PC-3 (cell line): ENCODE results near the gene UBAP2. TPM values are rescaled to one million over a fixed set of nuclear protein-coding genes. Genes with fewer than 3 reads are reported as not detected.

Experiments used
- ATAC-seq: fragments of 200-7000 bp; cut with Tn5 transposase; 2 replicates; pipeline ENCODE4 v1.9.1; 2020; ENCODE audit warnings: mild to moderate bottlenecking, moderate library complexity
- BruUV-seq: library from RNA; stranded (reverse); fragments of 400-500 nt; replicated peaks from 2 replicates; lab custom pipeline; 2021; lab: Mats Ljungman, UMichigan
- CTCF ChIA-PET: fragments of 300-600 bp; sonication (Branson Sonifier 250); formaldehyde crosslinking; loops from one replicate; lab custom pipeline; 2022; ENCODE audit warnings: antibody characterized with exemption; lab: Charles Lee
- POLR2A ChIA-PET: fragments of 300-600 bp; sonication (Branson Sonifier 250); formaldehyde crosslinking; loops from one replicate; lab custom pipeline; 2022; ENCODE audit warnings: antibody characterized with exemption; ENCODE audit not compliant: unreplicated experiment; lab: Charles Lee
- DNase-seq: peaks from one replicate; pipeline ENCODE4 v3.0.0-alpha.2; 2015
- H2AFZ ChIP-seq: fragments of 300-600 bp; sonication (generic); 2 replicates; pipeline ENCODE4 v1.6.0; 2016; ENCODE audit warnings: antibody characterized with exemption, low read length
- H3F3A ChIP-seq: fragments of 300-600 bp; sonication (generic); one replicate; pipeline ENCODE4 v1.6.0; 2017; ENCODE audit warnings: antibody characterized with exemption, low read length, control low read depth, mild to moderate bottlenecking; ENCODE audit not compliant: unreplicated experiment
- H3K27ac ChIP-seq: fragments of 300-600 bp; sonication (generic); 2 replicates; pipeline ENCODE4 v1.5.1; 2016; ENCODE audit warnings: mild to moderate bottlenecking, low read length
- H3K27me3 ChIP-seq: fragments of 300-600 bp; sonication (generic); 2 replicates; pipeline ENCODE4 v1.6.1; 2016; ENCODE audit warnings: low read length, mixed read lengths
- H3K36me3 ChIP-seq: fragments of 300-600 bp; sonication (generic); 2 replicates; pipeline ENCODE4 v1.6.1; 2016; ENCODE audit warnings: low read depth, mixed run types, low read length, mixed read lengths
- H3K4me1 ChIP-seq: fragments of 300-600 bp; sonication (generic); 2 replicates; pipeline ENCODE4 v1.5.1; 2016; ENCODE audit warnings: low read length; ENCODE audit not compliant: insufficient read depth
- H3K4me2 ChIP-seq: fragments of 300-600 bp; sonication (generic); 2 replicates; pipeline ENCODE4 v1.6.0; 2016; ENCODE audit warnings: low read length
- H3K4me3 ChIP-seq: fragments of 300-600 bp; sonication (generic); 2 replicates; pipeline ENCODE4 v1.5.1; 2016; ENCODE audit warnings: mild to moderate bottlenecking, low read length, mixed read lengths
- H3K79me2 ChIP-seq: fragments of 300-600 bp; sonication (generic); 2 replicates; pipeline ENCODE4 v1.6.1; 2017; ENCODE audit warnings: low read length, mixed read lengths
- H3K9ac ChIP-seq: fragments of 300-600 bp; sonication (generic); 2 replicates; pipeline ENCODE4 v1.6.0; 2016; ENCODE audit warnings: mild to moderate bottlenecking, low read length
- H3K9me2 ChIP-seq: fragments of 300-600 bp; sonication (generic); replicated peaks from 2 replicates; pipeline ENCODE4 v1.6.1; 2016; ENCODE audit warnings: mixed run types, low read length, mixed read lengths
- H3K9me3 ChIP-seq: fragments of 300-600 bp; sonication (generic); 2 replicates; pipeline ENCODE4 v1.6.1; 2016; ENCODE audit warnings: low read length, mixed read lengths
- H4K20me1 ChIP-seq: fragments of 300-600 bp; sonication (generic); 2 replicates; pipeline ENCODE4 v1.6.1; 2016; ENCODE audit warnings: low read length, mixed read lengths
- EZH2 ChIP-seq: fragments of 300-600 bp; sonication (generic); IDR thresholded peaks from one replicate; pipeline ENCODE4 v1.6.1; 2017; ENCODE audit warnings: antibody characterized with exemption, mild to moderate bottlenecking, low read length; ENCODE audit not compliant: unreplicated experiment
- EZH2phosphoT487 ChIP-seq: fragments of 300-600 bp; sonication (generic); IDR thresholded peaks from 2 replicates; pipeline ENCODE4 v1.6.1; 2018; ENCODE audit warnings: mild to moderate bottlenecking, antibody characterized with exemption, low read length, borderline replicate concordance
- intact Hi-C: fragments of 100-400 bp; cut with micrococcal nuclease; formaldehyde crosslinking; loops from 2 replicates; pipeline ENCODE4 v1.9.0; 2023
- total RNA-seq: library from RNA; depleted of rRNA; stranded (reverse); fragments of >200 nt; gene quantifications from 2 replicates; pipeline ENCODE4 v1.2.3, GENCODE V29; 2014
- TF ChIP-seq, protein P1 (sequence below): fragments of 300-600 bp; sonication (generic); conservative IDR thresholded peaks from 2 replicates; pipeline ENCODE4 v1.5.1; 2017; ENCODE audit warnings: antibody characterized with exemption, low read depth, mild to moderate bottlenecking, low read length

The UBAP2 gene
- total RNA-seq, 1 experiment from 2014 or later, result 12.6 TPM

- Histone ChIP-seq H3K36me3 (peaks cover 5% of the 10 kb centered on the region; the same call in 1 of the 2 replicates), H3K9ac (no peak overlapping the region), H3K79me2 (no peaks in the 10 kb centered on the region), H3K4me2 (no peak overlapping the region), H4K20me1 (no peaks in the 10 kb centered on the region), H2AFZ (no peak overlapping the region), H3F3A (no peaks in the 10 kb centered on the region), H3K9me3 (no peaks in the 10 kb centered on the region), H3K4me3 (no peak overlapping the region), H3K27me3 (no peaks in the 10 kb centered on the region), H3K9me2 (no peaks in the 10 kb centered on the region), H3K4me1 (no peaks in the 10 kb centered on the region), H3K27ac (no peak overlapping the region)
- intact Hi-C loops, result no loop called here
- TF ChIP-seq, protein P1, sequence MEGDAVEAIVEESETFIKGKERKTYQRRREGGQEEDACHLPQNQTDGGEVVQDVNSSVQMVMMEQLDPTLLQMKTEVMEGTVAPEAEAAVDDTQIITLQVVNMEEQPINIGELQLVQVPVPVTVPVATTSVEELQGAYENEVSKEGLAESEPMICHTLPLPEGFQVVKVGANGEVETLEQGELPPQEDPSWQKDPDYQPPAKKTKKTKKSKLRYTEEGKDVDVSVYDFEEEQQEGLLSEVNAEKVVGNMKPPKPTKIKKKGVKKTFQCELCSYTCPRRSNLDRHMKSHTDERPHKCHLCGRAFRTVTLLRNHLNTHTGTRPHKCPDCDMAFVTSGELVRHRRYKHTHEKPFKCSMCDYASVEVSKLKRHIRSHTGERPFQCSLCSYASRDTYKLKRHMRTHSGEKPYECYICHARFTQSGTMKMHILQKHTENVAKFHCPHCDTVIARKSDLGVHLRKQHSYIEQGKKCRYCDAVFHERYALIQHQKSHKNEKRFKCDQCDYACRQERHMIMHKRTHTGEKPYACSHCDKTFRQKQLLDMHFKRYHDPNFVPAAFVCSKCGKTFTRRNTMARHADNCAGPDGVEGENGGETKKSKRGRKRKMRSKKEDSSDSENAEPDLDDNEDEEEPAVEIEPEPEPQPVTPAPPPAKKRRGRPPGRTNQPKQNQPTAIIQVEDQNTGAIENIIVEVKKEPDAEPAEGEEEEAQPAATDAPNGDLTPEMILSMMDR, result peak; percentile 59
- no peak for TF ChIP-seq EZH2phosphoT487
- no peak for ATAC-seq
- peak; percentile 47 for DNase-seq
- ChIA-PET CTCF (no interaction called here), POLR2A (no interaction called here)
- BruUV-seq, result no TSS peak
These were observed 37.7 kb downstream of the UBAP2 start for GRCh38 chr9:34010979-34011378.

DNA sequence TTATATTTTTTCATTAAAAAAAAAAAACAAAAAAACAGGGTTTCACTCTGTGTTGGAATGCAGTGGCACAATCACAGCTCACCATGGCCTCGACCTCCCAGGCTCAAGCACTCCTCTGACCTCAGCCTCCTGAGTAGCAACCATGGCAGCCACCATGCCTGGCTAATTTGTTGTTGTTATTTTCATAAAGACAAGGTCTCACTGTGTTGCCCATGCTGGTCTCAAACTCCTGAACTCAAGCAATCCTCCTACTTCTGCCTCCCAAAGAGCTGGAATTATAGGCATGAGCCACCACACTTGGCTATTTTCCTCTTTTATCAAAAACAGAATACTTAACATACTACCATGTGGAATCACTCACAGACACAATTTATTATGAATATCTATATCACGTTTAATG, 46.7 kb downstream of the UBAP2 start:
- Histone ChIP-seq H3K4me1 (no peaks in the 10 kb centered on the region), H3K9me2 (no peaks in the 10 kb centered on the region), H3K79me2 (no peaks in the 10 kb centered on the region), H3K36me3 (peaks cover 3% of the 10 kb centered on the region), H3F3A (no peaks in the 10 kb centered on the region), H3K9ac (no peak overlapping the region), H3K9me3 (no peaks in the 10 kb centered on the region), H4K20me1 (no peaks in the 10 kb centered on the region), H3K27me3 (no peaks in the 10 kb centered on the region), H3K27ac (no peak overlapping the region), H2AFZ (no peak overlapping the region), H3K4me2 (no peak overlapping the region), H3K4me3 (no peak overlapping the region)
- ChIA-PET CTCF (no interaction called here), POLR2A (no interaction called here)
- no peak for TF ChIP-seq EZH2
- TF ChIP-seq, protein P1, result no peak
- TF ChIP-seq EZH2phosphoT487, result no peak
- intact Hi-C loops, result no loop called here
- no peak for DNase-seq
- ATAC-seq, result no peak
- no TSS peak for BruUV-seq

DNA sequence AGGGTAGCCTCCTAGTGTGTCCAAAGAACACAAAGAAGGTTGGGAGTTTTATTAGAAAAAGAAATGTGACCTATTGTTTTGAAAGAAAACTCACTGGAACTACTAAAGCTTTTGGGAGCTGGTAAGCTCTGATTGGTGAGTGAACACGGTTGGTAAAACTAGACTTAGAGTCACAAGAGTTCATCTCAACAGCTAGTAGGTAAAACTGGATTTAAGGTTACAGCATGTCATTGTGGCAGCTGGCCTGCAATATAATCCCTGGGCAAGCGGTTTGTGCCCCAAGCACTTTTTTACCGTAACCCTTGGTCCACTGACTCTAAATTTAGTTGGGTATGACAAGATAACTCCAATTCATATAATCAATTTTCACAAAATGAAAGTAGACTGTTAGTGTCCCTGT, 47.4 kb downstream of the UBAP2 start:
- POLR2A ChIA-PET, result no interaction called here
- H3K27ac ChIP-seq, result no peak overlapping the region
- H3K4me3 ChIP-seq, result no peak overlapping the region
- H3K4me2 ChIP-seq, result no peak overlapping the region
- no peak for DNase-seq
- H3K27me3 ChIP-seq, result no peaks in the 10 kb centered on the region
- no peaks in the 10 kb centered on the region for H3K9me3 ChIP-seq
- H2AFZ ChIP-seq, result no peak overlapping the region
- intact Hi-C loops, result no loop called here
- H3K4me1 ChIP-seq, result no peaks in the 10 kb centered on the region
- no peaks in the 10 kb centered on the region for H3F3A ChIP-seq
- ATAC-seq, result no peak
- H3K9ac ChIP-seq, result no peak overlapping the region
- H3K79me2 ChIP-seq, result no peaks in the 10 kb centered on the region
- CTCF ChIA-PET, result no interaction called here
- H4K20me1 ChIP-seq, result no peaks in the 10 kb centered on the region
- TF ChIP-seq EZH2 (no peak), EZH2phosphoT487 (no peak)
- TF ChIP-seq, protein P1, result no peak
- no TSS peak for BruUV-seq
- H3K9me2 ChIP-seq, result no peaks in the 10 kb centered on the region
- peaks cover 4% of the 10 kb centered on the region for H3K36me3 ChIP-seq
